Transverse colon (tissue), 4 donors: Measurements from ENCODE around the gene TGIF1.

Experiments
- CTCF ChIP-seq, 5 experiments: fragments of 200-600 bp in 3 of 5; fragments of 450-650 bp in 2 of 5; sonication (generic) in 3 of 5; IDR thresholded peaks; 1 replicate in 2 of 5; 2 replicates in 3 of 5; pipeline ENCODE4 v1.5.1; 2016 to 2017; ENCODE audit warnings: antibody characterized with exemption in 5 of 5, inconsistent platforms in 3 of 5, mild to moderate bottlenecking in 2 of 5, moderate library complexity in 1 of 5
- POLR2AphosphoS5 ChIP-seq, 3 donors: sonication (generic); formaldehyde crosslinking; IDR thresholded peaks; one replicate each; pipeline ENCODE4 v1.6.1; 2016; ENCODE audit warnings: antibody characterized with exemption in 3 of 3

- TF ChIP-seq CTCF (IDR thresholded peaks at IDR 0.05): no peak
- TF ChIP-seq POLR2AphosphoS5 (IDR thresholded peaks at IDR 0.05): no peak
These were observed 3.0 kb downstream of the TGIF1 start for GRCh38 chr18:3452750-3453539.
